Loucy (cell line): Measurements from ENCODE around the gene TRIM58.

Experiments
- CTCF ChIP-seq: fragments of 200-600 bp; sonication (generic); conservative IDR thresholded peaks from 2 replicates; pipeline ENCODE4 v1.5.1; 2014; ENCODE audit warnings: mild to moderate bottlenecking, antibody characterized with exemption, low read length
- EZH2phosphoT487 ChIP-seq: fragments of 200-600 bp; IDR thresholded peaks from 2 replicates; pipeline ENCODE4 v1.6.1; 2018; ENCODE audit warnings: antibody characterized with exemption, mild to moderate bottlenecking, moderate library complexity, borderline replicate concordance

- TF ChIP-seq CTCF (no peak), EZH2phosphoT487 (no peak)
These were observed 1.1 kb upstream of the TRIM58 start for GRCh38 chr1:247855911-247856310.
